ENCODE data around the gene SDCCAG8.

DNA sequence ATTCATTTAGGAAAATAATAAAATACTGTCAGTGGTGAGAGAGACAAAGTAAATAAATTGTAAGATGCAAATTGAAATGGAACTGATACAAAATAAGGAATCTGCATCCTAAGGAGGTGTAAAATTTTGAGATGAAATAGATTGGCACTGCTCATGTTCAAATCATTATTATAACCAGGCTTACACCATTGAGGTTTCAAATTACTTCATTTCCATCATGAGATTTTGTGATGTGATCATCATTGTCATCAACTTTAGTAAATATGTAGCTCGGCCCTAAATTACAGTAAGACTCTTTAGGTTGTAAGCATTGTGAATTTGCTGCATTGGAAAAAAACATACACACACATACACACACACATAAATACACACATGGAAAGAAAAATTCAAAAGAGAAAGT is 123.4 kb downstream of the SDCCAG8 start:
- no peak for TF ChIP-seq POLR2A (IDR thresholded peaks at IDR 0.05; ENCODE audit: low read length)
- no peak for TF ChIP-seq JUNB (IDR thresholded peaks at IDR 0.05)
- no peak for TF ChIP-seq RAD21 (conservative IDR thresholded peaks at IDR 0.05 in 1 of 2, IDR thresholded peaks at IDR 0.05 in 1 of 2)
- TF ChIP-seq, protein P1, sequence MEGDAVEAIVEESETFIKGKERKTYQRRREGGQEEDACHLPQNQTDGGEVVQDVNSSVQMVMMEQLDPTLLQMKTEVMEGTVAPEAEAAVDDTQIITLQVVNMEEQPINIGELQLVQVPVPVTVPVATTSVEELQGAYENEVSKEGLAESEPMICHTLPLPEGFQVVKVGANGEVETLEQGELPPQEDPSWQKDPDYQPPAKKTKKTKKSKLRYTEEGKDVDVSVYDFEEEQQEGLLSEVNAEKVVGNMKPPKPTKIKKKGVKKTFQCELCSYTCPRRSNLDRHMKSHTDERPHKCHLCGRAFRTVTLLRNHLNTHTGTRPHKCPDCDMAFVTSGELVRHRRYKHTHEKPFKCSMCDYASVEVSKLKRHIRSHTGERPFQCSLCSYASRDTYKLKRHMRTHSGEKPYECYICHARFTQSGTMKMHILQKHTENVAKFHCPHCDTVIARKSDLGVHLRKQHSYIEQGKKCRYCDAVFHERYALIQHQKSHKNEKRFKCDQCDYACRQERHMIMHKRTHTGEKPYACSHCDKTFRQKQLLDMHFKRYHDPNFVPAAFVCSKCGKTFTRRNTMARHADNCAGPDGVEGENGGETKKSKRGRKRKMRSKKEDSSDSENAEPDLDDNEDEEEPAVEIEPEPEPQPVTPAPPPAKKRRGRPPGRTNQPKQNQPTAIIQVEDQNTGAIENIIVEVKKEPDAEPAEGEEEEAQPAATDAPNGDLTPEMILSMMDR (IDR thresholded peaks at IDR 0.05), result no peak
- TF ChIP-seq KDM5A (IDR thresholded peaks at IDR 0.05), result no peak
- no peak for TF ChIP-seq KDM1A (IDR thresholded peaks at IDR 0.05; ENCODE audit: low read depth)
- TF ChIP-seq PHF8 (IDR thresholded peaks at IDR 0.05; ENCODE audit: borderline replicate concordance, low read depth), result no peak
- no peak for TF ChIP-seq SMC3 (IDR thresholded peaks at IDR 0.05)
- no peak for TF ChIP-seq EHMT2 (IDR thresholded peaks at IDR 0.05; ENCODE audit: low read depth)
- TF ChIP-seq EP300 (IDR thresholded peaks at IDR 0.05), result no peak
- no peak for TF ChIP-seq CEBPB (IDR thresholded peaks at IDR 0.05)
- TF ChIP-seq MYC (IDR thresholded peaks at IDR 0.05; ENCODE audit: borderline replicate concordance, low read length), result no peak
- no peak for TF ChIP-seq JUN (IDR thresholded peaks at IDR 0.05)
- TF ChIP-seq FOSL2 (IDR thresholded peaks at IDR 0.05), result no peak
- no peak for TF ChIP-seq FOSL2 (CRISPR knock-in tag; IDR thresholded peaks at IDR 0.05)

Data from A549 (cell line).